Tibial nerve (tissue), 4 donors: ENCODE results near the gene MYO18B.

Experiments used
- EP300 ChIP-seq, 2 donors: sonication (generic); formaldehyde crosslinking; IDR thresholded peaks; one replicate each; pipeline ENCODE4 v1.6.1; 2017; ENCODE audit warnings: antibody characterized with exemption in 2 of 2, mild to moderate bottlenecking in 1 of 2
- TF ChIP-seq, protein P1 (sequence below), 5 experiments: fragments of 200-600 bp in 3 of 5; fragments of 450-650 bp in 2 of 5; sonication (generic) in 3 of 5; IDR thresholded peaks; one replicate each; pipeline ENCODE4 v1.5.1; 2016 to 2019; ENCODE audit warnings: antibody characterized with exemption in 5 of 5, mild to moderate bottlenecking in 3 of 5, moderate library complexity in 2 of 5

DNA sequence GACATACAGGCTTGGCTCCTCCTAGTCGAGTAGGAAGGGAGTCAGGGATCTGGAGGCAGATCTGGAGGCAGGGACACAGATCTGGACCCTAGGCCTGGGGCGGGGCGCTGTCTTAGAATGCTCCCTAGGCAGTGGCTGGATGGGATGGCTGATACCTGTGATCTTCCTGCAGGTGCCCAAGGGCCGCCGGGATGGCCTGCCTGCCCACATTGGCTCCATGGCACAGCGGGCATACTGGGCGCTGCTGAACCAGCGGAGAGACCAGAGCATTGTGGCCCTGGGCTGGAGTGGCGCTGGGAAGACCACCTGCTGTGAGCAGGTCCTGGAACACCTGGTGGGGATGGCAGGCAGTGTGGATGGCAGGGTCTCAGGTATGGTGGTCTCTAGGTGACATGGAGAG, 35.4 kb downstream of the MYO18B start:
- TF ChIP-seq, protein P1, sequence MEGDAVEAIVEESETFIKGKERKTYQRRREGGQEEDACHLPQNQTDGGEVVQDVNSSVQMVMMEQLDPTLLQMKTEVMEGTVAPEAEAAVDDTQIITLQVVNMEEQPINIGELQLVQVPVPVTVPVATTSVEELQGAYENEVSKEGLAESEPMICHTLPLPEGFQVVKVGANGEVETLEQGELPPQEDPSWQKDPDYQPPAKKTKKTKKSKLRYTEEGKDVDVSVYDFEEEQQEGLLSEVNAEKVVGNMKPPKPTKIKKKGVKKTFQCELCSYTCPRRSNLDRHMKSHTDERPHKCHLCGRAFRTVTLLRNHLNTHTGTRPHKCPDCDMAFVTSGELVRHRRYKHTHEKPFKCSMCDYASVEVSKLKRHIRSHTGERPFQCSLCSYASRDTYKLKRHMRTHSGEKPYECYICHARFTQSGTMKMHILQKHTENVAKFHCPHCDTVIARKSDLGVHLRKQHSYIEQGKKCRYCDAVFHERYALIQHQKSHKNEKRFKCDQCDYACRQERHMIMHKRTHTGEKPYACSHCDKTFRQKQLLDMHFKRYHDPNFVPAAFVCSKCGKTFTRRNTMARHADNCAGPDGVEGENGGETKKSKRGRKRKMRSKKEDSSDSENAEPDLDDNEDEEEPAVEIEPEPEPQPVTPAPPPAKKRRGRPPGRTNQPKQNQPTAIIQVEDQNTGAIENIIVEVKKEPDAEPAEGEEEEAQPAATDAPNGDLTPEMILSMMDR (IDR thresholded peaks at IDR 0.05), result no peak
- no peak for TF ChIP-seq EP300 (IDR thresholded peaks at IDR 0.05)
